GM18873 (cell line): Measurements from ENCODE around the gene PCDHGA11.
"Not testable (repeated sequence)": the region's sequence is repeated elsewhere in the genome, so short reads cannot be mapped to it uniquely, and the experiment has no call there.

Experiments used
- ATAC-seq: cut with Tn5 transposase; IDR thresholded peaks from one replicate; pipeline ENCODE4 v1.9.1; 2021; ENCODE audit warnings: mild to moderate bottlenecking, moderate library complexity, moderate number of reproducible peaks; ENCODE audit not compliant: unreplicated experiment, low FRiP score

PCDHGA11 gene

GRCh38 chr5:141427783-141428426 is 7.1 kb downstream of the PCDHGA11 start:
- ATAC-seq: no peak

GRCh38 chr5:141430332-141431113 is 9.7 kb downstream of the PCDHGA11 start, which contains the start of gene PCDHGA12:
Gene PCDHGA12 (plus strand): TSS chr5:141430507. CDS start chr5:141430760, 253 bp downstream.
- peak; percentile 81 for ATAC-seq

GRCh38 chr5:141431286-141431685 is 10.4 kb downstream of the PCDHGA11 start:
- no peak for ATAC-seq

- ATAC-seq: not testable (repeated sequence)
Observed at GRCh38 chr5:141432308-141432707, 11.5 kb downstream of the PCDHGA11 start.

DNA sequence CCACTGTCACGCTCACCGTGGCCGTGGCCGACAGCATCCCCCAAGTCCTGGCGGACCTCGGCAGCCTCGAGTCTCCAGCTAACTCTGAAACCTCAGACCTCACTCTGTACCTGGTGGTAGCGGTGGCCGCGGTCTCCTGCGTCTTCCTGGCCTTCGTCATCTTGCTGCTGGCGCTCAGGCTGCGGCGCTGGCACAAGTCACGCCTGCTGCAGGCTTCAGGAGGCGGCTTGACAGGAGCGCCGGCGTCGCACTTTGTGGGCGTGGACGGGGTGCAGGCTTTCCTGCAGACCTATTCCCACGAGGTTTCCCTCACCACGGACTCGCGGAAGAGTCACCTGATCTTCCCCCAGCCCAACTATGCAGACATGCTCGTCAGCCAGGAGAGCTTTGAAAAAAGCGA is 11.9 kb downstream of the PCDHGA11 start:
- ATAC-seq: not testable (repeated sequence)

DNA sequence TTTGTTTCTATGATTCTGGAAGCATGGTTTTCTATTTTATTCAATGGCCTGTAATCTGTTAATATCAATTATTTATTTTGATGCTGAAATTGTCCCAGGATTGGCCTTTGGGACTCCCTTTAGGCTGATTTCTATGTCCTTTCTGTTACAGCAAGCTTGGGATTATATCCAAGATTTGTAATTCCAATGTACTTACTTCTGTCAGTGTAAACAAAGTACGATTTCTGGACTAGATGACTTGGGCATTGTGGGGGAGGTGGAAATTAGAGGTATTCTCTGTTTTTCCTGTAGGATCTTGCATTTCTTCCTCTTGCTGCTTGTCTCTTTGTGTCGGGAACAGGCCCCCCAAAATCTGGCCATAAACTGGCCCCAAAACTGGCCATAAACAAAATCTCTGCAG is 13.2 kb downstream of the PCDHGA11 start:
- no peak for ATAC-seq

GRCh38 chr5:141437221-141437620 is 16.4 kb downstream of the PCDHGA11 start:
- ATAC-seq: no peak

DNA sequence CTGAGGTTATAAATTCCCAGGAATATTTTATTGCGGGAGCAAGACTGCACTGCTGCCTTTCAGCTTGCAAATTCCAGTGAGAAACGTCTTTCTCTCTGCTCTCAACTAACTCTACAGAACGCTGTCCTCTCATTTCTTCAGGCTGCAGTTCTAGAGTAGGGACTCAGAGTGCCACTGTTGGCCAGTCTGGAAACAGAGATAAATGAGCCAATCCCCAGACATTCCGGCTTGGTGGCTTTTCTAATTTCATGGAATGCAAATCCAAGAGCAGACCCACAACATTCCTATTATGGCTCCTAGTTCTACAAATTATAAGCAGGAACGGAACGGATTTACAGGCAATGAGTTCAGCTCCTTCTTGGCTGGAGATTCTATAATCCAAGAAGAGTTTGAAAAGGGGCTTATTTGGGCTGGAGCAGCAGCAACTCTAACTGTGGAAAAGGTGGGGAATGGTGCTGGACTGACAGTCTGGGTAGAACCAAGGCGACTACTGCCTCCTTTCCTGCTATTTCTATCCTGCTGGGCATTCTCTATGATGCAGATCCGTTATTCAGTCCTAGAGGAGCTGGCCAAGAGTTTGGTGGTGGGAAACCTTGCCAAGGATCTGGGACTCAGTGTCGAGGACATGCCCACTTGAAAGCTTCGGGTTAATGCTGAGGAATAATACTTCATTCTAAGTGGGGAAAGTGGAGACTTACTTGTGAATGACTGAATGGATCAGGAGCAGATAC is 18.7 kb downstream of the PCDHGA11 start:
- ATAC-seq: no peak

DNA sequence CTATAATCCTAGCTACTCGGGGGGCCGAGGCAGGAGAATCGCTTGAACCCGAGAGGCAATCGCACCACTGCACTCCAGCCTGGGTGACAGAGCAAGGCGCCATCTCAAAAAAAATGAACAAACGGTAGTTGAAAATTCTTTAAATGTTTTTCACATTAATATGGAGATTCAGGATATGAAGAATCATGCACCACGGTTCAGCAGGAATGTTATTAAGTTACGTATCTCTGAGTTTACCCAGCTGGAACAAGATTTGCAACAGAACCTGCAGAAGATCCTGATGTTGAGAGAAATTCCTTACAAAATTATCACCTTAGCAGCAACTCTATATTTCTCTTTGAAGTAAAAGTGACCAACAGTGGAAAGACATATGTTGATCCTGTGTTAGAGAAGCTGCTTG is 19.5 kb downstream of the PCDHGA11 start:
- no peak for ATAC-seq

GRCh38 chr5:141441571-141442170 is 20.8 kb downstream of the PCDHGA11 start:
- ATAC-seq: no peak

DNA sequence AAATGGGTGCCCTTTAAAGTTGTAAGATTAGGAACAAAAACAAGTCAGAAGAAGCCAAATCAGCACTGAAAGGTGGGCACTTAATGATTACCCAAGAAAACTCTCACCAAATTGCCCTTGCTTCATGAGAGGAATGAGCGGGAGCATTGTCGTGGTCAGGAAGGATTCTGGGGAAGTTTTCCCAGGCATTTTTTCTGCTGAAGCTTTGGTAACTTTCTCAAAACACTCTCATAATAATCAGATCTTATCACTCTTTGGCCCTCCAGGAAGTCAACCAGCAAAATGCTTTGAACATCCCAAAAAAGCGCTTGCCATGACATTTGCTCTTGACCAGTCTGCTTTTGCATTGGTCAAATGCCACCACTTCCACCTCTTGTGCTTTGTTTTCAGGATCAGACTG is 44.5 kb downstream of the PCDHGA11 start:
- no peak for ATAC-seq
